GM12875 (cell line): ENCODE measurements around the gene PRSS53.
"Not testable (repeated sequence)": the region's sequence is repeated elsewhere in the genome, so short reads cannot be mapped to it uniquely, and the experiment has no call there.

Experiments
- H3K4me3 ChIP-seq: one replicate; pipeline ENCODE4 v1.5.1; 2011; ENCODE audit warnings: low read depth, low read length, control low read depth
- TF ChIP-seq, protein P1 (sequence below): IDR thresholded peaks from 2 replicates; pipeline ENCODE4 v1.5.1; 2011; ENCODE audit warnings: low read depth, mild to moderate bottlenecking, control low read depth, inconsistent platforms, low read length, moderate library complexity, borderline replicate concordance; ENCODE audit not compliant: insufficient read depth

PRSS53 gene

DNA sequence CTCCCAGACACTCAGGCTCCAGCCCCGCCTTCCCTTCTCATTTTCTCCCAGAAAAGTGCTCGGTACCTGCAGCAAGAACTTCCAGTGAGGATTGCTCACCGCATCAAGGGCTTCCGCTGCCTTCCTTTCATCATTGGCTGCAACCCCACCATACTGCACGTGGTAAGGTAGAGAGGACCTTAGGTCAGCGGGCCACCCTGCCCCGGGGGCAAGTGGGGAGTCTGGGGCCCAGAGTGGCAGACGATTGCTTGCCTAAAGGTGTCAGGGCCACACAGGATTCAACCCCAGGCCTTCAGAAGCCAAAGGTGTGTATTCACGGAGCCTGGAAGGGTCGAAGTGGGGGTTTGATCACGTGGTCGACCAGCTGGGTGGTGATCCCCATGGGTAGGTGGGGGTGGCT, 20.9 kb upstream of the PRSS53 start:
- TF ChIP-seq, protein P1, sequence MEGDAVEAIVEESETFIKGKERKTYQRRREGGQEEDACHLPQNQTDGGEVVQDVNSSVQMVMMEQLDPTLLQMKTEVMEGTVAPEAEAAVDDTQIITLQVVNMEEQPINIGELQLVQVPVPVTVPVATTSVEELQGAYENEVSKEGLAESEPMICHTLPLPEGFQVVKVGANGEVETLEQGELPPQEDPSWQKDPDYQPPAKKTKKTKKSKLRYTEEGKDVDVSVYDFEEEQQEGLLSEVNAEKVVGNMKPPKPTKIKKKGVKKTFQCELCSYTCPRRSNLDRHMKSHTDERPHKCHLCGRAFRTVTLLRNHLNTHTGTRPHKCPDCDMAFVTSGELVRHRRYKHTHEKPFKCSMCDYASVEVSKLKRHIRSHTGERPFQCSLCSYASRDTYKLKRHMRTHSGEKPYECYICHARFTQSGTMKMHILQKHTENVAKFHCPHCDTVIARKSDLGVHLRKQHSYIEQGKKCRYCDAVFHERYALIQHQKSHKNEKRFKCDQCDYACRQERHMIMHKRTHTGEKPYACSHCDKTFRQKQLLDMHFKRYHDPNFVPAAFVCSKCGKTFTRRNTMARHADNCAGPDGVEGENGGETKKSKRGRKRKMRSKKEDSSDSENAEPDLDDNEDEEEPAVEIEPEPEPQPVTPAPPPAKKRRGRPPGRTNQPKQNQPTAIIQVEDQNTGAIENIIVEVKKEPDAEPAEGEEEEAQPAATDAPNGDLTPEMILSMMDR: no peak
- no peak overlapping the region for H3K4me3 ChIP-seq

DNA sequence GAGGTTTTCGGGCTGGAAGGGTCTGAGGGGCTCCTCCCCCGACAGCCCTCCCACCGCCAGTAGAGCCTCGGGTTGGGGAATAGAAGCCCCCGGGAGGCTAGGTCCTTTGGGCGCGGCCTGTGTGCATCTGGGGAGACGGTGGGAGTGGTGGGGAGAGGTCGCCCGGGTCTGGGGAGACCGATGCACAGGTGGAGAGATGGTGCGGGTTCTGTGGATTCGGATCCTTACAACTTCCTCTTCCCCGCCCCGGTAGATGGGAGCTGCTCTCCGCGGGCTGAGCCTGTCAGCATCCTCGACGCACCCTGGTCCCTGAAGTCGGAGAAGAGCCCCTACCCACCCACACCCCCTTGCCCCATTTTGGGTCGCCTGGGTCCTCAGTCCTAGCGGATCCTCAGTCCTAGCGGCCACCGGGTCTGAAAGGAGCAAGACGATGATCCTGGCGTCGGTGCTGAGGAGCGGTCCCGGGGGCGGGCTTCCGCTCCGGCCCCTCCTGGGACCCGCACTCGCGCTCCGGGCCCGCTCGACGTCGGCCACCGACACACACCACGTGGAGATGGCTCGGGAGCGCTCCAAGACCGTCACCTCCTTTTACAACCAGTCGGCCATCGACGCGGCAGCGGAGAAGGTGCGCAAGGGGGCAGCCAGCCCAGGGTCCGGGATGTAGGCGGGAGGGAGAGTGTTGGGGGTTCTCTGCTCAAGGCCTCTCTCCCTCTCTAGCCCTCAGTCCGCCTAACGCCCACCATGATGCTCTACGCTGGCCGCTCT, 20.2 kb upstream of the PRSS53 start:
- peak overlapping the region; percentile 72 for H3K4me3 ChIP-seq
- TF ChIP-seq, protein P1: no peak

DNA sequence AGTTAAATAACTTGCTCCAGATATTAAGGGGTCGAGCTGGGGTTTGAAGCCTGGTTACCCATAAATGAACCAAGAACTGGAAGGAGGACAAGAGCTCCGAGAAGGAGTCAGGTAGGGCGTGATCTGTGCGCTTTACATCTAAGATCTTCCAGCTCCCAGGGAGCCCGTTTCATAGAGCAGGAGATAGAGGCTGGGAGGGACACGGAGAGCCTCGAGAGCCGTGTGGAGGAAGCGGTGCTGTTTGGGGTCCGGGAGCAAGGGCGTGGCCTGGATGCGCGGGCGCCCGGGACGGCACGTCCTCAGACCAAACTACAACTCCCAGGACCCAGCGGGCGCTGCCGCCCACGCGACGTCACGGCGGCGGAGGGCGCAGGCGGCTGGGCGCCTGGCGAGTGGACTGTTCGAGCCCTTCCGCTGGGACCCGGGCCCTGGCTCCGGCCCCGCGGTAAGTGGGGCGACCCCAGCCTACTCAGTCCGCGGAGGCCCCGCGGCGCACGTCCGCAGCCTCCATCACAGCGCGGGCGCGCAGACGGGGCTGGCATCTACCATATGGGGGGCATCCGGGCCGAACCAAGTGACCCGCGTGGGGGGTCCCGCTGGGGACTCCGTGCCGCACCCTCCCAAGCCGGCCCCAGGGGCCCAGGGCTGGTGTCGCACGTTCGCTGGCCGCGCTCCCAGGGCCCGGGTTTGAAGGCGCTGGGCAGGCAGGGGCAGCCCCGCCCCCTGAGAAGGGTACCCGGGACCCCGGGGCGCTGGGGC, 19.5 kb upstream of the PRSS53 start, which contains the start of gene BCKDK:
Gene BCKDK, plus strand, starts transcription at position 352 of the 759 bp plus-strand sequence. CDS start 838 bp downstream, outside the sequence.
- TF ChIP-seq, protein P1: no peak

DNA sequence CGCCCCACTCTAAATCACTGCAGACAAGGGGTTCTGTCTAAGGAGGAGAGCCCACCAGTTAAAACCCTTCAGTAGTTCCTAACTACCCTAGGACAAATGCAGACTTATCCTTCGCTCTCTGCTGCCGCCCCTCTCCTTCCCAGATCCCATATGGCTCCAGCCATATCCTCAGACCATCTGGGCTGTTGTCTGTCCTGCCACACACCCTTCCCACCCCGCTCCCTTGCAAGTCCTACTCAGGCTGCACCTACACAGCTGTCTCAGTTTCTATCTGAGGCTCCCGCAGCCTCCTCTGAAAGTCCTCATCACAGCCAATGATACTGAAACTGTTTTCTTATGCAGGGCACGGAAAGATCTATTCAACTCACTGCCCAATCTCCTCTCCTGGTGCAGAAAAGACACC, 18.7 kb upstream of the PRSS53 start:
- no peak overlapping the region for H3K4me3 ChIP-seq
- TF ChIP-seq, protein P1: no peak

More for the DNA sequence above, 19.5 kb upstream of the PRSS53 start, which contains the start of gene BCKDK:
- H3K4me3 ChIP-seq: peak within 1 kb of the TSS; percentile 72

DNA sequence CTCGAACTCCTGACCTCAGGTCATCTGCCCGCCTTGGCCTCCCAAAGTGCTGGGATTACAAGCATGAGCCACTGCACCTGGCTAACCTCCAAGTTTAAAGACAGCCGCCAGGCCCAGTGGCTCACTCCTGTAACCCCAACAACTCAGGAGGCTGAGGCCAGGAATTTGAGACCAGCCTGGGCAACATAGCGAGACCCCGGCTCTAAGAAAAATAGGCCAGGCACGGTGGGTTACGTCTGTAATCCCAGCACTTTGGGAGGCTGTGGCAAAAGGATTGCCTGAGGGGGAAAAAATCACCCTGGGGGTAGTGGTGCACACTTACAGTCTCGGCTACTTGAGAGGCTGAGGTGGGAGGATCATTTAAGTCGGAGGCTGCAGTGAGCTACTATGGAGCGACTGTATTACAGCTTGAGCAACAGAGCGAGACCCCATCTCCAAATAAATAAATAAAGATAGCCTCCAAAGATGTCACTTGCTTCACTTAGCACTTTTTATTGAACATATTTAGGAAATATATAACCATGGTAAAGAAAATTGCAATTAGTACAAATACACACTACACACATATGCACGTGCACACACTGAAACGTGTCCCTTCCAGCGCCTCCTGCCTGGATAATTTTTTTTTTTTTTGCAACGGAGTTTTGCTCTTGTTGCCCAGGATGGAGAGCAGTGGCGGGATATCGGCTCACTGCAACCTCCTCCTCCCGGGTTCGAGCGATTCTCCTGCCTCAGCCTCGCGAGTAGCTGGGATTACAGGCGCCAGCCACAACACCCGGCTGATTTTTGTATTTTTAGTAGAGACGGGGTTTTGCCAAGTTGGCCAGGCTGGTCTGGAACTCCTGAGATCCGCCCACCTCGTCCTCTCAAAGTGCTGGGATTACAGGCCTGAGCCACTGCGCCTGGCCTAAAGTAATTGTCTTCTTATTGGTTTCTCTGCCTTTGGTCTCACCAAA, 18.0 kb upstream of the PRSS53 start:
- TF ChIP-seq, protein P1: no peak
- no peak overlapping the region for H3K4me3 ChIP-seq

DNA sequence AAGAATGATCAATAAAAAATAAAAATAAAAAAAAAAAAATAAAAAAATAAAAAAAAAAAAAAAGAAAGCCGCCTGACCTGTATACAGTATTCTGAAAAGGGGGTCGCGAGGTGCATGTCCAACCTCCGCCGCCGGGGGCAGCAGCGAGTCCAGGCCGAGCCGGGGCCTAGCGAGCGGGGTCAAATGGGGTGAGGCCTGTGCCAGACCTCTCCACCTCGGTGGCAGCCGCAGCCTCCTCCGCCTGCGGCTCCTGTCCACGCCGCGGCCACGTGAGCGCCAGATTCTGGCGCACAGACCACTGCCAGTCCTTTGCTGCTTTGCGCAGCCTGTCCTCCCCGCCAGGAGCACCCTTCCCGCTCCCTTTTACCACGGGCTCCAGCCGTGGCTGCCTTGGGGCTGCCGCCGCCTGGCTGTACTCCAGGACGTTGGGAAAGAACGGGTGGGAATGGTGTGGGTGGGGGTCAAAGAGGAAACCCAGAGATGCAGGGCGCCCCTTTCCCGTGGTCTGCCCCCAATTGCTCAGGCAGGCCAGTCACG, 17.0 kb upstream of the PRSS53 start:
- no peak overlapping the region for H3K4me3 ChIP-seq
- TF ChIP-seq, protein P1: peak; percentile 87

DNA sequence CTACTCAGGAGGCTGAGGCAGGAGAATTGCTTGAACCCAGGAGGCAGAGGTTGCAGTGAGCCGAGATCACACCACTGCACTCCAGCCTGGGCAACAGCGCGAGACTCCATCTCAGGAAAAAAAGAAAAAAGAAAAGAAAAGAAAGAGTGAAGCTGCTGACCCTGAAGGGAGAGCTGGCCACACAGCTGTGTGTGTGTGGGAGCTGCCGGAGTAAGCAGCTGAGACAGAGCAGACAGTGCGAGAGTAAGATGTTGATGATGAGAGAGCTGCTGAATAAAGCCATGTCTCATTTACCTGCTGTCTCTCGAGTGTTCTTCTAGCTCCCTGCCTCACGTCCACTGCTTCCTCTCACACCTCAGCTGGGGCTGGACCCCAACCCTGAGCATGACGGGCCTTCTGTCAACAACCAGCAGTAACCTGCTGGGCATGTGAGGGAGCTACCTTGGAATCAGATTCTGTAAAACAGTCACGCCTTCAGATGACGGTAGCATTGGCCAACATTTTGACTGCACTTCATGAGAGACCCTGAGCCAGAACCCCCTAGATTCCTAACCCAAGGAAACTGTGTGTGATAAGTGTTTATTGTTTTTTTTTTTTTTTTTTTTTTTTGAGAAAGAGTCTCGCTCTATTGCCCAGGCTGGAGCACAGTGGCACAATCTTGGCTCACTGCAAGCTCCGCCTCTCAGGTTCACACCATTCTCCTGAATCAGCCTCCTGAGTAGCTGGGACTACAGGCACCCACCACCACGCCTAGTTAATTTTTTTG, 12.3 kb upstream of the PRSS53 start:
- not testable (repeated sequence) for H3K4me3 ChIP-seq
